MG63 (cell line): ENCODE measurements around the gene BTN2A1. TPM values are rescaled to one million over a fixed set of nuclear protein-coding genes. Genes with fewer than 3 reads are reported as not detected.
"Not testable (repeated sequence)": the region's sequence is repeated elsewhere in the genome, so short reads cannot be mapped to it uniquely, and the experiment has no call there.

Experiments used
- DNase-seq: peaks from one replicate; pipeline ENCODE4 v3.0.0-alpha.2; 2020
- H3K27me3 ChIP-seq: fragments of 250-450 bp; sonication (Bioruptor Pico); 2 replicates; pipeline ENCODE4 v1.5.1; 2020; ENCODE audit warnings: mild to moderate bottlenecking, moderate library complexity
- H3K36me3 ChIP-seq: fragments of 250-450 bp; sonication (Bioruptor Pico); 2 replicates; pipeline ENCODE4 v1.5.1; 2020; ENCODE audit warnings: mild to moderate bottlenecking, moderate library complexity
- H3K4me3 ChIP-seq: fragments of 250-450 bp; sonication (Bioruptor Pico); 2 replicates; pipeline ENCODE4 v1.5.1; 2020; ENCODE audit warnings: mild to moderate bottlenecking, moderate library complexity
- H3K9me3 ChIP-seq: fragments of 250-450 bp; sonication (Bioruptor Pico); 2 replicates; pipeline ENCODE4 v1.5.1; 2020; ENCODE audit warnings: mild to moderate bottlenecking, moderate library complexity
- total RNA-seq: library from RNA; depleted of rRNA; stranded (reverse); fragments of >200 nt; shearing (Covaris generic); gene quantifications from 2 replicates; pipeline ENCODE4 v1.2.3, GENCODE V29; 2014; ENCODE audit warnings: low replicate concordance

Gene BTN2A1
- total RNA-seq, 1 experiment from 2014 or later: 6.6 TPM

DNA sequence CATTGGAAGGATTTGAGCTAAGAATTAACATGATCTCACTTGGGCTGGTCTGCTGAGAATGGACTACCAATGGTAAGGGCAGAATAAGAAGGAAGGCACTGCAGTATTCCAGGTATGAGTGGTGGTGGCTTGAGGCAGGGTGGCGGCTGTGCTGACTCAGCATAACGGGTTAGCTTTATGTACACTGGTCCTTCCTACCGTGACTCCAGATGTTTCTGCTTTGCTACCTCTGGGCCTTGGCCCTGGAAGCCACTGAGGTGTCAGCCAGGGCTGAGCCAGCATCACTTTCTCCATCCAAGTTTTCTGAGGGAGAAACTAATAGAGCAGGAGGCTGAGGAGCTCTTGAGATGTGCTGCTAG lies 30.3 kb upstream of the BTN2A1 start:
- Histone ChIP-seq H3K4me3 (no peak overlapping the region), H3K9me3 (no peaks in the 10 kb centered on the region), H3K27me3 (no peaks in the 10 kb centered on the region), H3K36me3 (no peaks in the 10 kb centered on the region)
- no peak for DNase-seq

DNA sequence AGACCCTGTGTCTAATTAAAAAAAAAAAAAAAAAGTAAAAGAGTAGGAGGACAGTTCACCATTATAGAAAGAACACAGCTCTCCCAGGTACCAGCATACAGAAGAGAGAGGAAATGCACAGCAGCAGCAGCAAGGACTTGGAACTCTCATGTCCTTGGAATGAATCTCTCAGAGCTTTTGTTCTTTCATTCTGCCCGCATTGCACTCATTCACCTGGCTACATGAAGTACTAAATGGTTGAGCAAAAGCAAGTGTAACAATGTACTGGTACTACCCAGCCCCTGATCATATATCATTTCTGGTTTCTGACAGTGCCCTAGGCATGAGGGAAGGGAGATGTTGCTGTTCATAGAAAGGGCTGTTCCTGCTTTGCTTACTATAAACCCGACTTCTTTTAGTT lies 29.5 kb upstream of the BTN2A1 start:
- H3K36me3 ChIP-seq: no peaks in the 10 kb centered on the region
- H3K4me3 ChIP-seq: no peak overlapping the region
- no peaks in the 10 kb centered on the region for H3K27me3 ChIP-seq
- H3K9me3 ChIP-seq: no peaks in the 10 kb centered on the region
- DNase-seq: no peak

DNA sequence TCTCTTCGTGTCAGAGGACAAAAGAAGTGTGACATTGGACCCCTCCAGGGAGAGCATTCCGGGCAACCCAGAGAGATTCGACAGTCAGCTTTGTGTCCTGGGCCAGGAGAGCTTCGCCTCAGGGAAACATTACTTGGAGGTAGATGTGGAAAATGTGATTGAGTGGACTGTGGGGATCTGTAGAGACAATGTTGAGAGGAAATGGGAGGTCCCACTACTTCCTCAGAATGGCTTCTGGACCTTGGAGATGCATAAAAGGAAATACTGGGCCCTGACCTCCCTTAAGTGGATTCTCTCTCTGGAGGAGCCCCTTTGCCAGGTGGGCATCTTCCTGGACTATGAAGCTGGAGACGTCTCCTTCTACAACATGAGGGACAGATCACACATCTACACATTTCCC lies 27.0 kb upstream of the BTN2A1 start:
- DNase-seq: no peak

DNA sequence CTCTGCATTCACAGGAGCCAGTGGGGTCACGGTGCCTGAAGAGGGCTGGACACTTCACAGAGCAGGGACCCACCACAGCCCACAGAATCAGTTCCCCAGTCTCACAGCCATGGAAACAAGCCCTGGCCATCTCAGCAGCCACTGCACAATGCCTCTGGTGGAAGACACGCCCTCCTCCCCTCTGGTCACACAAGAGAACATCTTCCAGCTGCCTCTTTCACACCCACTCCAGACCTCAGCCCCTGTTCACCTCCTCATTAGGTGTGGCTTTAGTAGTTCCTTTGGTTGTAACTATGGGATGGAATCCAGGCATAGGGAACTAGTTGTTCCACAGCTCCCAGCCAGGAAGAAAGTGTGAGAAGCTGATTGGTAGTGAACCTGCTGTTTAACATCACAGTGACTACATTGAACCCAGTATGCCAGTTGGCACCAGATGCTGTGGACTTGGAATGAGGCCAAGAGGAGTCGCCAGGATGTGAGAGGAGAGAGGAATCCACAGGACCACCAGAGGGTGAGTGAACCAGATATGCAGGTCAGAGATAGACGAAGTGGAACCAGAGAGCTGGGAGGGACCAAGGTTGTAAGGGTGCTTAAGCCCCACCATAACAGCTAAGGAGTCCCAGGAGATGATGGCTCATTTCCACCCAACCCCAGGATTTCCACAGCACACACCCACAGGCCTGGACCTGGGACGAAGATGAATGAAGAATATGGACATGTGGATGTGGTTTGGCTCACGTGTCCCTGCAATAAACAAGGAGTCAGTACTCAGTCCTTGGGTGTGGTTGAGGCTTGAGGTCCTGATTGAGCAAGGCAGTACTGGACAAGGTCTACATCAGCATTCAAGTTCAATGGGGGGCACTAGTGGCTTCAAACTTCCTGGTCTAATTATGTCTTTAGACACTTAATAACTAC lies 26.2 kb upstream of the BTN2A1 start:
- Histone ChIP-seq H3K9me3 (no peaks in the 10 kb centered on the region), H3K4me3 (no peak overlapping the region), H3K36me3 (no peaks in the 10 kb centered on the region), H3K27me3 (no peaks in the 10 kb centered on the region)
- no peak for DNase-seq

More for the DNA sequence above, 27.0 kb upstream of the BTN2A1 start:
- Histone ChIP-seq H3K27me3 (no peaks in the 10 kb centered on the region), H3K36me3 (no peaks in the 10 kb centered on the region), H3K4me3 (no peak overlapping the region), H3K9me3 (no peaks in the 10 kb centered on the region)

DNA sequence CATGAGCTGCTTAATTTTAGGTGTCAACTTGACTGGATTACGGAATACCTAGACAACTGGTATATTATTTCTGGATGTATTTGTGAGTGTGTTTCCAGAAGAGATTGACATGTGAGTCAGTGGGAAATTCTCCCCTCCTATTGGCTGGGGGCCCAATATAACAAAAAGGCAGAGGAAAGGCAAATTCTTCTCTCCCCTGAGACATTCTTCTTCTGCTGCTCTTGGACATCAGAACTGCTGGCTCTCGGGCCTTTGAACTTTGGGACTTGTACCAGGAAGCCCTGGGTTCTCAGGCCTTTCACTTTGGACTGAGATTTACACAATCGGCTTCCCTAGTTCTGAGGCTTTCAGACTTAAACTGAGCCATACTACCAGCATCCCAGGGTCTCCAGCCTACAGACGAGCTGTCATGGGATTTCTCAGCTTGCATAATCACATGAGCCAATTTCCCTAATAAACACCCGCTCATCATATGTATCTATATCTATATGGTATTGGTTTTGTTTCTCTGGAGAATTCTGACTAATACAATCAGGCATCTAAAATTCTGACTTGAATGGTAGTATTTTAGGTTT lies 25.0 kb upstream of the BTN2A1 start:
- H3K36me3 ChIP-seq: no peaks in the 10 kb centered on the region
- no peak overlapping the region for H3K4me3 ChIP-seq
- H3K27me3 ChIP-seq: no peaks in the 10 kb centered on the region
- no peaks in the 10 kb centered on the region for H3K9me3 ChIP-seq
- no peak for DNase-seq

GRCh38 chr6:26433680-26434079 lies 24.1 kb upstream of the BTN2A1 start:
- not testable (repeated sequence) for DNase-seq

GRCh38 chr6:26436018-26436417 lies 21.7 kb upstream of the BTN2A1 start:
- H3K27me3 ChIP-seq: no peaks in the 10 kb centered on the region
- DNase-seq: no peak
- H3K4me3 ChIP-seq: no peak overlapping the region
- H3K36me3 ChIP-seq: no peaks in the 10 kb centered on the region
- H3K9me3 ChIP-seq: no peaks in the 10 kb centered on the region

More at GRCh38 chr6:26433680-26434079, 24.1 kb upstream of the BTN2A1 start:
- not testable (repeated sequence) for H3K9me3 ChIP-seq, H3K4me3 ChIP-seq, H3K36me3 ChIP-seq, H3K27me3 ChIP-seq

- Histone ChIP-seq H3K9me3 (no peaks in the 10 kb centered on the region), H3K4me3 (no peak overlapping the region), H3K36me3 (no peaks in the 10 kb centered on the region), H3K27me3 (no peaks in the 10 kb centered on the region)
- DNase-seq: no peak
These were observed 20.2 kb upstream of the BTN2A1 start for GRCh38 chr6:26437550-26437949.

GRCh38 chr6:26438000-26438399 lies 19.8 kb upstream of the BTN2A1 start:
- Histone ChIP-seq H3K4me3 (no peak overlapping the region), H3K36me3 (no peaks in the 10 kb centered on the region)

GRCh38 chr6:26439151-26440125 lies 18.3 kb upstream of the BTN2A1 start:
- H3K27me3 ChIP-seq: no peaks in the 10 kb centered on the region
- H3K4me3 ChIP-seq: peak overlapping the region; percentile 63
- H3K9me3 ChIP-seq: no peaks in the 10 kb centered on the region
- no peak for DNase-seq
- H3K36me3 ChIP-seq: no peaks in the 10 kb centered on the region

More at GRCh38 chr6:26438000-26438399, 19.8 kb upstream of the BTN2A1 start:
- H3K27me3 ChIP-seq: no peaks in the 10 kb centered on the region
- no peak for DNase-seq
- no peaks in the 10 kb centered on the region for H3K9me3 ChIP-seq

DNA sequence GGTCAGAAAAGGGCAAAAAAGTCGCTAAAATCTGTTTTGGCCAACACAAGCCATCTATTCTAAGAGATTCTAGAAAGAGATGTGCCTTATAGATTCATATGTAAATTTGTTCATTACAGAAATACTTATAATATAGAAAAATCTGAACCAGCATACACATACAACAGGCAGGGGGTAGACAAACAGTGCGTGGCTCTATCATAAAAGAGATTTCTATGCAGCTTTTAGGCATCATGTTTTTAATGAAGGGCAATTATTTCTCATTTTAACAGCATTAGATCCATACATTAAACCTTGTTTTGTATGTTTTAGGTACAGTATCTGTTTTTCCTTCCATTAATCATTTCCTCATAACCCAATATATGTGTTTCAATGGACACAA lies 16.8 kb upstream of the BTN2A1 start:
- Histone ChIP-seq H3K9me3 (no peaks in the 10 kb centered on the region), H3K4me3 (peak overlapping the region; percentile 63), H3K27me3 (no peaks in the 10 kb centered on the region), H3K36me3 (no peaks in the 10 kb centered on the region)
- DNase-seq: no peak

DNA sequence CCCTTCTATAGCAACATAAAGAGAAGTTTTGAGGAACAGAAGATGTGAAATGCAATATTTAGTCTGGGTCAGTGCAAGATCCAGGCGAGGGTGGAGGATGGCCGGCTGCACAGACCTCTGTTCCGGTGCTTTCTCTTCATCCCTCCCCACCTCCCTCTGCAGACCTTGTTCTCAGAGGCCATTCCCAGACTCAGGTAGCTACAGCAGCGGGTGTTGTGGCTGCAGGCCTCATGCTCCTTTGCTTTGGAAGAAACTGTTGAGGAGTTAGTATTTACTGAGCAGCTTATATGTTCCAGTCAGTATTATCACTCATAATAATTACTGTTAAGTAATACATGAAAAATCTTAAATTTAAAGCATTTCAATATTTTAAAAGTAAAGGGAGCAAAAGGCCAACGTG lies 15.8 kb upstream of the BTN2A1 start:
- no peaks in the 10 kb centered on the region for H3K27me3 ChIP-seq
- no peaks in the 10 kb centered on the region for H3K36me3 ChIP-seq
- DNase-seq: no peak
- no peaks in the 10 kb centered on the region for H3K9me3 ChIP-seq
- H3K4me3 ChIP-seq: no peak overlapping the region

DNA sequence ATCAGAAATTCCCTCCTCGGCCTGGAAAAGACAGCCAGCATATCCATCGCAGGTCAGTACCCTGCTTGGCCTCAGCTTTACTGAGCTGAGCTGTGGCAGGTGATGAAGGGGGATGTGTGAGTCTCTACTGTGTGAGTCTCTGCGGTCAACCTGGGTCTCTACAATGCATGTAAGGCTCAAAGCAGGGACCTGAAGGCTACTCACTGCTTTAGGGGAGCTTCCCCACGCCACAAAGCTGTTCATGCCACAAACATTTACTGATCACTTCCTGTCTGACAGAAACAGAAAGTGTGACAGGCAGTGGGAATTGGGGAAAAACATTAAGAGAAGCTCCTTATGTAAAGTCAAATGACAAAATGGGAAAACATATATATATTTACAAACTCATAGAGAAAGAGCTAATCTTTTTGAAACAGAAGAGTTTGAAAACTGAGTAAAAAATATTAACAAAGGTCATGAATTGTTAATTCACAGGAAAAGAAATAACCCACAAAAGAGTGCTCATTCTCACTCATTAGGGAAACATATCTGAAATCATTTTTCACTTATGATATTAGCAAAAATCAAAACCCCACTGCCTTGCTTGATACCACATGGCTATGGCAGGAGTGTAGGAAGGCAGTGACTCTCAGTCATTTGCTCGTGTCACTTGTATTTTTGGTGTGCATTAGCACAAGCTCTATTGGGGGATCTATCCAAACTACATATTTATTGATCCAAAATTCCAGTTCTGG lies 11.7 kb upstream of the BTN2A1 start:
- no peaks in the 10 kb centered on the region for H3K27me3 ChIP-seq
- H3K4me3 ChIP-seq: no peak overlapping the region
- H3K9me3 ChIP-seq: no peaks in the 10 kb centered on the region
- DNase-seq: no peak
- H3K36me3 ChIP-seq: no peaks in the 10 kb centered on the region

DNA sequence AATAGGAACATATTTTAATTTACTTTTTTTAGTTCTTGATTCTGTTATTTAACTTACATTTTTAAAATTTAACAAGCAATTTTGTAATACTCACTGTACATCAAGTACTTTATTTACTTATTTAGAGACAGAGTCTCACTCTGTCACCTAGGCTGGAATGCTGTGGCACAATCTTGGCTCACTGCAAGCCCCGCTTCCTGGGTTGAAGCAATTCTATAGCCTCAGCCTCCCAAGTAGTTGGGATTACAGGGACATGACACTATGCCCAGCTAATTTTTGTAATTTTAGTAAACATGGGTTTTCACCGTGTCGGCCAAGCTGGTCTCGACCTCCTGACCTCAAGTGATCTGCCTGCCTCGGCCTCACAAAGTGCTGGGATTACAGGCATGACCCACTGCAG lies 10.5 kb upstream of the BTN2A1 start:
- no peak overlapping the region for H3K4me3 ChIP-seq
- H3K9me3 ChIP-seq: no peaks in the 10 kb centered on the region
- H3K36me3 ChIP-seq: no peaks in the 10 kb centered on the region
- H3K27me3 ChIP-seq: no peaks in the 10 kb centered on the region
- DNase-seq: no peak

DNA sequence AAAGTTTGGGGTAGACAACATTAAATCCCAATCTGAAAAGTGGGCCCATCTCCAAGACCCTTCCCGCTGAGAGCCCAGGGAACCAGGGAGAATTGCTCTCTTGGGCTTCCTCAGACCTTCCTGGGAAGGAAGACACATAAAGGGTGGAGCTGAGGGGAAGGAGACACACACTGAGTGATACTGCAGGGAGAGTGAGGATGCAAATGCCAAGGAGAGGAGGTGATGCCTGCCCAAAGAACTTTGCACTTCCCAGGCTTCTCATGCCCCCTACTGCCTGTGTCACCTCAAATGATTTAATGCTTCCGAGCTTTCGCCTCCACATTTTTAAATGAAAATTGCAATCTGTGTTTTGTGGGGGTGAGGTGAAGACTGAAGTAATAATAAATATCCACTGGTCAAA lies 7.5 kb upstream of the BTN2A1 start:
- Histone ChIP-seq H3K4me3 (no peak overlapping the region), H3K36me3 (no peaks in the 10 kb centered on the region), H3K27me3 (no peaks in the 10 kb centered on the region), H3K9me3 (no peaks in the 10 kb centered on the region)
- DNase-seq: no peak

- H3K4me3 ChIP-seq: no peak overlapping the region
- DNase-seq: no peak
- no peaks in the 10 kb centered on the region for H3K9me3 ChIP-seq
- H3K27me3 ChIP-seq: no peaks in the 10 kb centered on the region
- H3K36me3 ChIP-seq: no peaks in the 10 kb centered on the region
These were observed 5.0 kb upstream of the BTN2A1 start for GRCh38 chr6:26452631-26453235.
